GM19455 (cell line): ENCODE data around the gene BHLHA9.
"Not testable (repeated sequence)": the region's sequence is repeated elsewhere in the genome, so short reads cannot be mapped to it uniquely, and the experiment has no call there.

Source experiments
- ATAC-seq: cut with Tn5 transposase; IDR thresholded peaks from one replicate; pipeline ENCODE4 v1.9.1; 2021; ENCODE audit not compliant: unreplicated experiment

BHLHA9 gene

DNA sequence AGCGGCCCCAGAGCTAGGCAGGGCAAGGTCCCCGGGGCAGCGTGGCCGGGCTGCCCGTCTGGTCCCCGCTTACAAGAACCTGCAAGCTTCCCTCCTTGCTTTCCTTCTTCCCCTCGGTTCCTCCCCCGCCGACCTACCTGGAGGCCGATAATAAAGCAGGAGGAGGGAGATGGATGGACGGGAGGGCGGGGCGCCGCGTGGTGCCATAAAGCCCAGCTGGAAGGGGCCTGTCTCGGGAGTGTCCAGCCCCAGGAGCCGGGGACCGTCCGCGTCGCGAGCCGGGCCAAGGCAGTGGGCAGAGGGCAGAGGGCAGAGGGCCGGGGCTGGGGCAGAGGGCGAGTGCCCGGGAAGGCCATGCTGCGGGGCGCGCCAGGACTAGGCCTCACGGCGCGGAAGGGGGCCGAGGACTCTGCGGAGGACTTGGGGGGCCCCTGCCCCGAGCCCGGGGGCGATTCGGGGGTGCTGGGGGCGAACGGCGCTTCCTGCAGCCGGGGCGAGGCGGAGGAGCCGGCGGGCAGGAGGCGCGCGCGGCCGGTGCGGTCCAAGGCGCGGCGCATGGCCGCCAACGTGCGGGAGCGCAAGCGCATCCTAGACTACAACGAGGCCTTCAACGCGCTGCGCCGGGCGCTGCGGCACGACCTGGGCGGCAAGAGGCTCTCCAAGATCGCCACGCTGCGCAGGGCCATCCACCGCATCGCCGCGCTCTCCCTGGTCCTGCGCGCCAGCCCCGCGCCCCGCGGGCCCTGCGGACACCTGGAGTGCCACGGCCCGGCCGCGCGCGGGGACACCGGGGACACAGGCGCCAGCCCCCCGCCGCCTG is at the start of gene BHLHA9:
TSS of gene BHLHA9 (plus strand) at position 235 of the 820 bp plus-strand sequence. CDS start at position 355, 120 bp downstream.
- ATAC-seq, result no peak

DNA sequence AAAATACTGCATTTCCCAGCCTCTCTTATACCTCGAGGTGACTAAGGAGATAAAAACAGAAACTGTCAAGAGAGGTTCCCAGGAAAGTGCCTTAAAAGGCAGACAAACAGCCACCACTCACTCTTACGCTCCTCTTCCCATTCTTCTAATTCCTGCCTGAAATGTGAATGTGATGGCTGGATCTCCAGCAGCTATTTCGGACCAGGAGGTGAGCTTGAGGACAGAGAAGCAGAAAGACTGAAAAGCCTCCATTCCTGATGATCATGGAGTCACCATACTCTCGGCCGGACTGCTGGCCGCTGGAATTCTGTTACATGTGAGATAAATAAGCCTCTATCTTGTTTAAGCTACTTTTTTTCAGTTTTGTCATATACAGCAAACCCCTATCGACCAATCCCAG is 49.0 kb upstream of the BHLHA9 start:
- ATAC-seq, result no peak

DNA sequence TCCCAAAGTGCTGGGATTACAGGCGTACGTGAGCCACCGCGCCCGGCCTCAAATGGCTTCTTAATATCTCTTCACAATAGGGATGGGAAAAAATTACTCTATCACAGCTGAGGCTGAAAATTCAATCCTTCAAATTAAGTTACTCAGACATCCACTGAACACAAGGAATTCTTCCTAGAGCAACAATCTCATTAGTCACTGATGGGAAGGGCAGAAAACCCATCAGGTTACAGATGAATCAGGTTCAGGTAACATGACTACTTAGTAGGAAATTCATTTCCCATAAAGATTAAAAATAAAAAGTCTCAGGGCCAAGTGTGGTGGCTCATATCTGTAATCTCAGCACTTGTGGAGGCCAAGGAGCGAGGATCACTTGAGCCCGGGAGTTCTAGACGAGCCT is 47.9 kb upstream of the BHLHA9 start:
- no peak for ATAC-seq

DNA sequence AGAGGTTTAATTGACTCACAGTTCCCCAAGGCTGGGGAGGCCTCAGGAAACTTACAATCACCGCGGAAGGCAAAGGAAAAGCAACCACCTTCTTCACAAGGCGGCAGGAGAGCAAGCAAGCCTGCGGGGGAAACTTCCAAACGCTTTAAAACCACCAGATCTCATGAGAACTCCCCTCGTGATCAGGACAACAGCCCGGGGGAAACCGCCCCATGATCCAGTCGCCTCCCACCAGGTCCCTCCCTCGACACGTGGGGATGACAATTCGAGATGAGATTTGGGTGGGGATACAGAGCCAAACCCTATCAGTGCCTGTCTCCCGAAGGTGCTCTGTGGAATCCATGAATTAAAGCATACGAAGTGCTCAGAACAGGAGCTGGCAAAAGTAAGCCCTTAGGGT is 46.6 kb upstream of the BHLHA9 start:
- no peak for ATAC-seq

DNA sequence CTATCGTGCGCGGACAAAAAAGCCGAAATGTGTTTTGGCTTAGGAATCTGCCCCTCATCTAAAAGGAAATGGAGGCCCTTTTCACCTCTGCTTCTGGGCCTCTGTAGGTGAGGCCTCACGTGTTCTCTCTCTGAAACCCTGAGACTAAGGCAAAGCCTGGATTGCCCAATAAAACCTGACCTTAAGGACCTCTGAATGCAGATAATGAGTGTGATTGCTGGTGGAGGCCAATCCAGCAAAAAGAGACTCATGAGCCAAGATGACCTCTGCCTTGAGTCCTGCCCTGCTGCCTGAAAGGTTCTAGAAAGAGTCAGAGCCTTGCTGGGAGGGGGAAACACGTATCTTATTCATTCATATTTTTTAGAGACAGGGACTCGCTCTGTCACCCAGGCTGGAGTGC is 45.9 kb upstream of the BHLHA9 start:
- no peak for ATAC-seq

DNA sequence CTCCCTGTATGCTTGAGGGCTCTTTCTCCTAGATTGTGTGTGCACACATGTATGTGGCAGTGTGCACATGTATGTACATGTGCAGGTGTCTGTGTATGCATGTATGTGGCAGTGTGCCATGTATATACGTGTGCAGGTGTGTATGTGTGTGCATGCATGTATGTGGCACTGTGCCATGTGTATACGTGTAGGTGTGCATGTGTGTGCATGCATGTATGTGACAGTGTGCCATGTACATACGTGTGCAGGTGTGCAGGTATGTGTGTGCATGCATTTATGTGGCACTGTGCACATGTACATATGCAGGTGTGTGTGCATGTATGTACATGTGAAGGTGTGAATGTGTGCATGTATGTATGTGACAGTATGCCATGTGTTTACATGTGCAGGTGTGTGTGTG is 43.9 kb upstream of the BHLHA9 start:
- ATAC-seq, result no peak

DNA sequence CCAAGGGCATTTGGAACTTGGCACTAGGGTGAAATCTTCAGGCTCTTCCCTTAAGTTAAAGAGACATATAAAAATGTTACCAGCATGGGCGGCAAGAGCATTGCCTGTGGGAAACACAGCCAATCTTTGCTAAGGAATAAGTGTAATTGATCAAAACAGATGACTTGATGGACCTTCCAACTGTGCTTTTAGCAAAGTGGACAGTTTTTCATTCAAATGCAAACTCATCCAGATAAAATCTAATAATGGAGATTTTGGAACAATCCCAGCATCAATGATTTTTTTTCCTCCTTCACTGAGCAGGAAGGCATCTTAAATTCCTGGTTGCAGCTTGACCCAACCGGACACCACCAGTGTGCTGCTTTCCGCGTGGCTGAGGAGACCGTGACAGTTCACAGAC is 42.9 kb upstream of the BHLHA9 start:
- ATAC-seq, result no peak

DNA sequence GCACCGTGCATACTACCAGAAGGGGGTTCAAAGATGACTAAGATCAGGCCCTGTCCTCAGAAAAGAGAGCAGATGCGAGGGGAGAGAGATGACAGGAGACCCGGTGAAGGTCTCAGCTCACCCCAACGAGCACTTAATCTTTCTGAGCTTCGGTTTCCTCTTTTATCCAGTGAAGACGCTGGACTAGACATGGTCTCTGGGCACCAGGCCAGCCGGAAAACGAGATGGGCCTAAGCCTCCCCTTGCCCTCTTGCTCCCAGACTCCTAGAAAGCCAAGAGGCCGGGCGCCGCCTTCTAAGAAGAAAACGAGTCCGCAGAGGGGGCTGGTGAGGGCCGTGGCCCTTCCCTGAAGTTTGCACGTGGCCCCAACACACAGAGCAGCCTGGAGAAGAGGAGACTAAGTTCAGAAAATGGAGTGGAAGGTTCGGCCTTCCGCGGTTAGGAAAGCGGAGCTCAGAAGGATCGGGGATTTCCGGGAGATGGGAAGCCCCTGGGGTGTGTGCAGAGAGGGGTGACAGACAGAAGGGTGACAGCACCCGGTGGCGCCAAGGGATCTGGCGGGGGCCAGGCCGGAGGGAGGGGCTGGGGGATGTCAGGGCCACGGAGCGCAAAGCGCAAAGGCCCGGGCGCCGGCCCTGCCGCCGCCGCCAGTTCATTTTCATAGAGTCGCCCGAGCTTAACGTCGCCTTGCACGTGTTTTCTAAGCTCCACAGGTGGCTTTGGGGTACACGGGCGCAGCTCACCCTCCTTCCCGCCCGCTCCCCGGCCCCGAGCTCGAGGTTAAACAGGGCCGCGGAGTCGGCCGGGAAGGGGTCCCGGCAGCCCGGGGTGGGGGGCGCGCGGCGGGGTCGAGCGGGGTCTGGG is 42.1 kb upstream of the BHLHA9 start:
- no peak for ATAC-seq

DNA sequence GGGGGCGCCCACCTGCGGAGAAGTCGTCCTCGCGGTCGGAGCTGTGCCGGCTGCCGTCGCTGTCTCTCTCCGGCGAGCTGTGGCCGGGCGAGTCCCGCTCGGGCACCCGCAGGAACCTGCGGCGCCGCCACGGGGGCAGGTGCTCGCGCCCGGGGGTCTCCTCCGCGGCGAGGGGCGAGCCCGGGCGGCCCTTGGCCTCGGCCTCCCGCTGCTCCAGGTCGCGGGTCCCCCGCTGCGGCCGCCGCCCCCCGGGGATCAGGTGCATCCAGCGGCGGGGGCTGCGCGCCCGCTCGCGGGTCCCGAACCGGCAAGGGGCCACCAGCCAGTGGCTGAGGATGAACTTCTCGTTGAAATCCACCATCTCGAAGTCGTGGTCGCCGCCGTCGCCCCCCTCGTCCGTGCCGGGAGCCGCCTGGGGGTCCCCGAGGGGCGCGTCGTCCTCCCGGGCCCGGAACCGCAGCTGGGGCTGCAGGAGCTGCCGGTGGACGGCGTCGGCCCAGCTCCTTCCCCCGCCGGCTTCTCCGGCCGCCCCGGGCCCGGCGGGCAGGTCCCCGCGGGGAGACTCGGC is 41.4 kb upstream of the BHLHA9 start:
- ATAC-seq, result peak; percentile 23

DNA sequence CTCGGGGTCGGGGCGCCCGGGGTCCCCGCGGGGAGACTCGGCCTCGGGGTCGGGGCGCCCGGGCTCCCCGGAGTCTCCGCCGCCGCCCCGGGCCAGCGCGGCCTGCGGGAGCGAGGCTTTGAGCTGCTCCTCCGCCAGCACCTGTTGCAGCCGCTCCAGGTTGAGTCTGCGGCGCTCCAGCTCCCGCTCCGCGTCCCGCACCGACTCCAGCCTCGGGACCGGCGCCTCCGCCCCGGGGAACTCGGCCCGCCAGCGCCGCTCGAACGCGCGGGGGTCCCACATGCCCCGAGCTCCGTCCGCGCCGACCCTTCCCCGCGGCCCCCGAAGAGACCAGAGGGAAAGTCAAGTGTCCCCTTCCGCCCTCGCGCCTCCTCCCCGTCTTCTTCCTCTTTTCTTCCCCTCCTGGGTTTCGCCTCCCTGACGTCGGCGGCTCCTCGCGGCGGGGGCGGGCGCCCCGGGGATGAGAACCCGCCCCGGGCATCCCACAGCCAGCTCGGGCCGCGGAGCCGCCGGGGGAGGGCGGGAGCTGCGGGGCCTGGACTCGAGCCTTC is 40.8 kb upstream of the BHLHA9 start:
- peak; percentile 47 for ATAC-seq

DNA sequence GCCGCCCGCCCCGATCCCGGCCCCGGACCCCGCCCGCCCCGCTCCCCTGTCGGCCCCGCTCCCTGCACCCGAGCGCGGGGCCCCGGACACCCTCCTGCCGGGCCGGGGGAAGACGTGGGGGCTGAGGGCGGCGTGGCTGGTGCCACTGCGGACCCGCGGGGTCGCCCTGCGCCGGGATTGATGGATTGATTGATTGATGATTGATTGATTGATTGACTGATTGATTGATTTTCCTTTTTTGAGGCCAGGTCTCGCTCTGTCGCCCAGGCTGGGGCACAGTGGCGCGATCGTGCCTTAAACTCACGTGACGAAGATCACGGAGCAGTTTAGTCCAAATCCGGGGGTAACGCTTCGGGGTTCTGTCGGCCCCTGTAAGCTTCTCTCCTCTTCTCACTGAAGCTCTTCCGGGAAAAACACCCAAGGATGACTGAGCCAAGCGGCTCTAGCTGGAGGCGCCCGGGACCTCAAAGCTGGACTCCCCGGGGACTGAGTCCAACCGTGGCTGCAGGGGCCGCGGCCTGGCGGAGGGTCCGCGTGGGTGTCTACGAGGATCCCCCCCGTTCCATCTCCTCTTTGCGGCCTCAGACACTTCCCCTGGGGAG is 40.2 kb upstream of the BHLHA9 start:
- peak; percentile 19 for ATAC-seq

DNA sequence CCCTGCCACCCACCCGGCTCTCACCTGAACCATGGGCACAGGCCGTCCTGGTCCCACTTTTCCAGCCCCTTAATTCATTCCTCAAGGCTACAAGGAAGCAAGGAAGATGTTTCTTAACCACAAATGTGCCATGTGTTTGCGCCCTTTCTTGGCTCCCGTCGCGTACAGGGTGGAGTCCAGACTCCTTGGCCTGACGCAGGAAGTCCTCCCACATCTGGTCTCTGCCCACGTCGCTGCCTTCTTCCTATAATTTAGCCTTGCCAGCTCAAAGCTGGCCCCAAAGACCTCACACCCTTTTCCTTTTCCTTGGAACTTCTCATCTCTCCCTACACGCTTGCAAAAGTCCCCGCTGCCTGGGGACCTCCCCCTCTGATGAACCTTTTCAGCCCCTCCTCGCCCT is 38.8 kb upstream of the BHLHA9 start:
- no peak for ATAC-seq

DNA sequence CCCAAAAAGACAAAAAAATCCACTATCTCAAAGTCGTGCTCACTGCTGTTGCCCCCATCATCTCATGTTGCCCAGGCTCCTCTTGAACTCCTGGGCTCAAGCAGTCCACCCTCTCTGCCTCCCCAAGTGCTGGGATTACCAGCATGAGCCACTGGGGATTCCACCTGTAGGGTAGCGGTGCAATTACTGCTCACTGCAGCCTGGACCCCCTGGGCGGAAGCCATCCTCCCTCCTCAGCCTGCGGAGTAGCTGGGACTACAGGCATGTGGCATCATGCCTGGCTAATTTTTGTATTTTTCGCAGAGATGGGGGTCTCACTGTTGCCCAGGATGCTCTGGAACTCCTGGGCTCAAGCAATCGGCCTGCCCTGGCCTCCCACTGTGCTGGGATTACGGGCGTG is 37.9 kb upstream of the BHLHA9 start:
- ATAC-seq, result no peak

DNA sequence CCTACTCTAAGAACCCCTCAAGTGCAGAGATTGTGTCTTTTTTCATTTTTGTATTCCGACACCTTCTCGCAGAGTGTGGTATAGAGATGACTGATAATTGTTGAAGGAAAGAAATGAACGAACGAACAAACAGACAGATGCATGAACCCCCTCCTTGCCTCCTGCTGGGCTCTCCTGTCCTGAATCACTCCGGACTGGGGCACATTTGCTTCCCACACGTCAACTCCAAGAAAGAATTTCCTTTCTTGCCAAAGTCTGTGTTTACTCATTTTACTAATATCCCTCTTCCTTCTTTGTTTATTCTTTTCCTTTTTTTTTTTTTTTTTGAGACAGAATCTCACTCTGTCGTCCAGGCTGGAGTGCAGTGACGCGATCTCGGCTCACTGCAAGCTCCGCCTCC is 37.5 kb upstream of the BHLHA9 start:
- no peak for ATAC-seq

DNA sequence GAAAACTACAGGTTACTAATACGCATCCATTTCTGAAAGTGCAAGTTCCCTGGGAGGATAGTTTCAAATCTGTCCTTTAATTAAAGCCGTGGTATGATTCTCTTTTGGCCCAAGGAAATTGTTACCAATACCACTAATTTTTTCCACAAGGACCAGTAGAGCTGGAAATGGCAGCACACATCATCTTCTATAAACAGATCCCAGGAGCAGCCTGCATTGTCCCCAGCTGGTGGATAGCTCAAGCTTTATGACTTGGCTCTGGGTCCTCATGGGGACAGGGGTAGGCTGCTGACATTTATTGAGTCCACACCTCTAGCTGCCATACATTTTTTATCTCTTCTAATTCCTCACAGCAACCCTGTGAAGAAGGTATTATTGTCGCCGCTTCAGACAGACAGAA is 35.8 kb upstream of the BHLHA9 start:
- ATAC-seq, result no peak

DNA sequence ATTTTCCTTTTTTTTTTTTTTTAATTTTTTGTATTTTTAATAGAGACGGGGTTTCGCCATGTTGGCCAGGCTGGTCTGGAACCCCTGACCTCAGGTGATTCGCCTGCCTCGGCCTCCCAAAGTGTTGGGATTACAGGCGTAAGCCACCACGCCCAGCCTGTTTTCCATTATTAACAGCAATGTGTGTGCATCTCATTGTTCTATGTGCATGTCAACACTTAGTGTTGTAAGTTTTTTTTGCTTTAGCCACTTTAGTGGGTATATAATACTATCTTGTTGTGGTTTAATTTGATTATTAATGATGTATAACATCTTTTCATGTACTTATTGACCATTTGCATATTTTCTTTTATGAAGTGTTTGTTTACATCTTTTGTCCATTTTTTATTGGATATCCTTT is 32.8 kb upstream of the BHLHA9 start:
- no peak for ATAC-seq

DNA sequence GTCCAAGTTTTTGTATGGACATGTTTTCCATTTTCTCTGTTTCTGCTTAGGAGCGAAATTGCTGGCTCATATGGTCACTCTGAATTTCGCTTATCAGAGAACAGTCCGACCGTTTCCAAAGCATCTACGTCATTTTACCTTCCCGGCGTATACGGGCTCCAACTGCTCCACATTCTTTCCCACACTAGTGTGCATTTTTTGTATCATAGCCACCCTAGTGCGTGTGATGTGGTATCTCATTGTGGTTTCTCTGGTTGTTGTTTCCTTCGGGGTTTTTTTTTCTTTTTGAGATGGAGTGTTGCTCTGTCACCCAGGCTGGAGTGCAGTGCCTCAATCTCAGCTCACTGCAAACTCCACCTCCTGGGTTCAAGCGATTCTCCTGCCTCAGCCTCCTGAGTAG is 31.0 kb upstream of the BHLHA9 start:
- no peak for ATAC-seq

DNA sequence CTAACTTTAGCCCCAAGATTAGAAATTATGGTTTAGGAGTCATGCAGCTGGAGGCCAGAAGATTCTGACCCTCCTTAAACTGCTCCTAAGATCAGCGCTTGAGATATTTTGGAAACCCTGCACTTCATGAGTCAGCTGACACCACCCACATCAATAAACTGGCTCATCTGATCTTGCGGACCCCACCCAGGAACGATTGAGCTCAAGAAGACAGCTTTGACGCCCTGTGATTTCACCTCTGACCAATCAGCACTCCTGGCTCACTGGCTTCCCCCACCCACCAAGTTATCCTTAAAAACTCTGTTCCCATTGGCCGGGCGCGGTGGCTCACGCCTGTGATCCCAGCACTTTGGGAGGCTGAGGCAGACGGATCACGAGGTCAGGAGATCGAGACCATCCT is 29.8 kb upstream of the BHLHA9 start:
- not testable (repeated sequence) for ATAC-seq

DNA sequence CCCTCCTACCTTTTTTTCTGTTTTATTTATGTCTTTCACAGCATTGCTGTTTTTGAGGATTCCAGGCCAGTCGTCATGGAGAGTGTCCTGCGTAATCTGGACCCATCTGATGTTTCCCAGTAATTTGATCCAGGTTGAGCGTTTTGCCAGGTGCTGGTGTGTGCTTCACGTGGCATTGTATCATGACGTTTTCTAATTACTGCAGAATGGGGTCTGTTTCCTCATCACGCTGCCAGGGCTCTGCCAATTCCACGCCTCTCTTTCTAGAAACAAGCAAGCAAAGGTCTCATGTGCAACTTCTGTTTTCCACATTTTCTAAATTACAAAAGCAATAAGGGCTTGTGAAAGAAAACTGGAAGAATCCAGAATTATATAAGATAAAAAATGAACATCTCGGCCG is 28.3 kb upstream of the BHLHA9 start:
- no peak for ATAC-seq

DNA sequence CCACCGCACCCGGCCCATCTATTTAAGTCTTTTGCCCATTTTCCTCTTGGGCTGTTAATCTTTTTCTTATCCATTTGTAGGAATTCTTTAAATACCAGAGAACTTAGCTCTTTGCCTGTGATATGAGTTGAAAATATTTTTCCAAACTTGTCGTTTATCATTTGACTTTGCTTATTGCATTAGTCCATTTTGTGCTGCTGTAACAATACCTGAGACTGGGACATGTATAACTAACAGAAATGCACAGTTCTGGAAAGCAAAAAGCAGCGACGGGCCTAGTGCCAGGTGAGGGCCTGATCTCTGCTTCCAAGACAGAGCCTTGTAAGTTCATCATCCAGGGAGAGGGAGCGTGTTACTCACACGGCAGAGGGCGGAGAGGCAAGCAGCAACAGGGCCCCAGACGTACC is 25.6 kb upstream of the BHLHA9 start:
- no peak for ATAC-seq
